ENCODE measurements around the gene ZCRB1. TPM values are rescaled to one million over a fixed set of nuclear protein-coding genes. Genes with fewer than 3 reads are reported as not detected.
"Not testable (repeated sequence)": the region's sequence is repeated elsewhere in the genome, so short reads cannot be mapped to it uniquely, and the experiment has no call there.

The ZCRB1 gene, protein sequence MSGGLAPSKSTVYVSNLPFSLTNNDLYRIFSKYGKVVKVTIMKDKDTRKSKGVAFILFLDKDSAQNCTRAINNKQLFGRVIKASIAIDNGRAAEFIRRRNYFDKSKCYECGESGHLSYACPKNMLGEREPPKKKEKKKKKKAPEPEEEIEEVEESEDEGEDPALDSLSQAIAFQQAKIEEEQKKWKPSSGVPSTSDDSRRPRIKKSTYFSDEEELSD
- total RNA-seq = 10 to 100 TPM; 60.6 to 69.4 TPM

DNA sequence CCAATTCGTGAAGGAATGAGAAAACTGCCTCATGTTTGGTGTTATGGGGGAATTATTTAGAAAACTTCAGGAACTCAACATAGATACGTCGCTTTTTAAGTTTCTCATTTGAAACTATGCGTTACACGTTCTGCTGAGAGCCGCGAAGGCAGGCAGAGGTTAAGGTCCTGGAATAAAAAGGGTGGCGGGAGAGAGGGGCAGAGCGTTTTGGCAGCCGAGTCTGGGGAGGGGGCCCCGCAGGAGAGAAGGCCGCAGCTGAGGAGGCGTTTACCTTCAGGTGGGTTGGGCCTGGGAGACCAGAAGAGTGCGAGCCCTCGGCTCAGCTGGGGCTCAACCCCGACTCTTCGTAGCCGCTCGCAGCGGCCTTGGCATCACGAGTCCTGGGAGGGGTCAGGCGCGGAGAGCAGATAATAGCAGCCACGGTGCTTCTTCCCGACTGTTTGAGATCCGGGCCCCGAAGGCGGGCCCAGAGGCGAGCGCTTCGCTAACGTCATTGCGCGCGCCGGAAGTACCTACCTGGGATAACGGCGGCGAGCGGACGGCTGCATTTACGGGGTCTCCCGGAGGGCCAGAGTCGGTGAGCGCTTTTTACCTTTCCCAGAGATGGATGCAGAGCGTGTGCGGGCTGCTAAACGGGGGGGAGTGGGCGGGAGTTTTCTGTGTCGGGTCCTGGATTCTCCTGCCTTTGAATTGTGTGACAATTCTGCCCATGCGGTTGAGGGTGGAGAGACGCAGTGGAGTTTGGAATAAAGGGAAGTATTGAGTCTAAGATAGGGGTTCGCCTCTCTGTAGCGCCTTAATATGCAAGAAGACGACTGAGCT lies at the start of gene ZCRB1, which contains the start of gene PPHLN1:
TSS of gene ZCRB1 (minus strand) at position 442 of the 822 bp plus-strand sequence. CDS start 1,992 bp downstream, outside the sequence.
TSS of gene PPHLN1 (plus strand) at position 515 of the 822 bp plus-strand sequence. CDS start 9,736 bp downstream, outside the sequence.
- H3K27ac Mint-ChIP-seq = peak within 1 kb of the TSS; percentile 97
- H3K36me3 Mint-ChIP-seq (ENCODE audit: low read depth) = peaks cover 78% of the 10 kb centered on the region
- no peaks in the 10 kb centered on the region for H3K27me3 Mint-ChIP-seq
- peaks cover 26% of the 10 kb centered on the region for H3K4me1 Mint-ChIP-seq
- ATAC-seq (replicated peaks) = peak; percentile 98
- H3K4me3 Mint-ChIP-seq = peak within 1 kb of the TSS; percentile 96
- H3K9me3 Mint-ChIP-seq = no peaks in the 10 kb centered on the region

GRCh38 chr12:42373669-42374068 lies 47.8 kb upstream of the ZCRB1 start:
- no peak overlapping the region for H3K27ac Mint-ChIP-seq
- no peaks in the 10 kb centered on the region for H3K27me3 Mint-ChIP-seq
- H3K9me3 Mint-ChIP-seq = no peaks in the 10 kb centered on the region
- H3K36me3 Mint-ChIP-seq (ENCODE audit: low read depth) = peaks cover 69% of the 10 kb centered on the region
- H3K4me3 Mint-ChIP-seq = no peak overlapping the region
- peaks cover 4% of the 10 kb centered on the region for H3K4me1 Mint-ChIP-seq
- no peak for ATAC-seq (replicated peaks)

GRCh38 chr12:42372154-42372791 lies 46.4 kb upstream of the ZCRB1 start:
- H3K36me3 Mint-ChIP-seq (ENCODE audit: low read depth) = peaks cover 55% of the 10 kb centered on the region
- peaks cover 4% of the 10 kb centered on the region for H3K4me1 Mint-ChIP-seq
- H3K27ac Mint-ChIP-seq = no peak overlapping the region
- ATAC-seq (replicated peaks) = peak; percentile 62
- H3K4me3 Mint-ChIP-seq = no peak overlapping the region
- H3K27me3 Mint-ChIP-seq = no peaks in the 10 kb centered on the region
- H3K9me3 Mint-ChIP-seq = no peaks in the 10 kb centered on the region

GRCh38 chr12:42370013-42370412 lies 44.1 kb upstream of the ZCRB1 start:
- Mint-ChIP-seq H3K36me3 (ENCODE audit: low read depth) (peaks cover 33% of the 10 kb centered on the region), H3K27ac (peak overlapping the region; percentile 13), H3K4me1 (peaks cover 4% of the 10 kb centered on the region), H3K4me3 (no peak overlapping the region), H3K9me3 (no peaks in the 10 kb centered on the region), H3K27me3 (no peaks in the 10 kb centered on the region)
- ATAC-seq (replicated peaks) = no peak

DNA sequence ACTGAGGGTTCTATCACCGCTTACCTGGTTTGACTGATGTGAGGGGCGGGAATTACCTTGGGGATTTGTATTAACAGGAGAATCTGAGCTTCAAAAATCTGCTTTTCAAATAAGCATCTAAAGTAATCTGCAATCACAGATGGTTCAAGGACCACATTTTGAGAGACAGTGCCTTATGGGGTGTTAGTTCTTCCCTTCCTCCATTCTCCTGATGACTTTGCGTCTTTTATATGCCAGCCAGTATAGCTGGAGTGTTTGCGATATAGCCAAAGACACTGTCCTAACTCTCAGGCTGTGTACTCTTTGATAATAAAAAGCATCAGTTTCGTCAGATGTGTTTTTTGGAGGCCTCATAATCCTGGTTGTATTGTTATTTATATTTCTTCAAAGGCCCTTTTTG lies 39.6 kb upstream of the ZCRB1 start:
- Mint-ChIP-seq H3K4me3 (no peak overlapping the region), H3K27me3 (no peaks in the 10 kb centered on the region), H3K4me1 (peaks cover 29% of the 10 kb centered on the region), H3K27ac (no peak overlapping the region), H3K36me3 (ENCODE audit: low read depth) (peaks cover 38% of the 10 kb centered on the region), H3K9me3 (no peaks in the 10 kb centered on the region)
- no peak for ATAC-seq (replicated peaks)

- Mint-ChIP-seq H3K27ac (no peak overlapping the region), H3K36me3 (ENCODE audit: low read depth) (peaks cover 38% of the 10 kb centered on the region), H3K27me3 (no peaks in the 10 kb centered on the region), H3K9me3 (no peaks in the 10 kb centered on the region), H3K4me3 (no peak overlapping the region), H3K4me1 (peaks cover 30% of the 10 kb centered on the region)
- no peak for ATAC-seq (replicated peaks)
Observed at GRCh38 chr12:42364692-42365091, 38.8 kb upstream of the ZCRB1 start.

GRCh38 chr12:42362647-42363260 lies 36.9 kb upstream of the ZCRB1 start:
- Mint-ChIP-seq H3K4me1 (peaks cover 34% of the 10 kb centered on the region), H3K4me3 (peak overlapping the region; percentile 59), H3K27ac (peak overlapping the region; percentile 71), H3K9me3 (no peaks in the 10 kb centered on the region), H3K27me3 (no peaks in the 10 kb centered on the region), H3K36me3 (ENCODE audit: low read depth) (peaks cover 42% of the 10 kb centered on the region)
- no peak for ATAC-seq (replicated peaks)

- Mint-ChIP-seq H3K27ac (peak overlapping the region; percentile 71), H3K9me3 (no peaks in the 10 kb centered on the region), H3K36me3 (ENCODE audit: low read depth) (peaks cover 49% of the 10 kb centered on the region), H3K4me1 (peaks cover 34% of the 10 kb centered on the region), H3K4me3 (peak overlapping the region; percentile 59), H3K27me3 (no peaks in the 10 kb centered on the region)
- ATAC-seq (replicated peaks) = peak; percentile 80
Observed at GRCh38 chr12:42361909-42362646, 36.2 kb upstream of the ZCRB1 start.

- no peaks in the 10 kb centered on the region for H3K27me3 Mint-ChIP-seq
- H3K36me3 Mint-ChIP-seq (ENCODE audit: low read depth) = peaks cover 61% of the 10 kb centered on the region
- H3K4me1 Mint-ChIP-seq = peaks cover 34% of the 10 kb centered on the region
- peak overlapping the region; percentile 71 for H3K27ac Mint-ChIP-seq
- peak overlapping the region; percentile 59 for H3K4me3 Mint-ChIP-seq
- peak; percentile 75 for ATAC-seq (replicated peaks)
- H3K9me3 Mint-ChIP-seq = no peaks in the 10 kb centered on the region
Observed at GRCh38 chr12:42360747-42361403, 35.0 kb upstream of the ZCRB1 start.

DNA sequence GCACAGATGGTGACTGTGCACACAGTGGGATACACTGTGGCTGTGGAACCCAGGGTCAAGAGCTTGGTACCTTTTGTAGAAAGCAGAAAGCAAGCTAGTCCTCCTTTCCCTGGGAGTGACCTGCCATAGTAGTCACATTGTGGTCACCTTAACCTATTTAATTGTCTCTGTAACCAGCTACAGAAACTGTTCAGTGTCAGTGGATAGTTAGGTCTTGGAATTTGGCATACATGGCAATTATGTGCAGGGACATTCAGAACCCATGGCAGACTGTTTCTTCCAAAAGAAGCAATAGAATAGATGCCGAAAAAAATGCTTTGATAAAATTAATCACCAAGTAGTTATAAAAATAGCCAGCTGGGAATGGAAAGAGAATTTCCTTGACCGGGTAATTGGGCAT lies 30.4 kb upstream of the ZCRB1 start:
- Mint-ChIP-seq H3K4me3 (no peak overlapping the region), H3K27ac (no peak overlapping the region), H3K9me3 (no peaks in the 10 kb centered on the region), H3K36me3 (ENCODE audit: low read depth) (peaks cover 83% of the 10 kb centered on the region), H3K4me1 (peaks cover 18% of the 10 kb centered on the region), H3K27me3 (no peaks in the 10 kb centered on the region)
- ATAC-seq (replicated peaks) = no peak

DNA sequence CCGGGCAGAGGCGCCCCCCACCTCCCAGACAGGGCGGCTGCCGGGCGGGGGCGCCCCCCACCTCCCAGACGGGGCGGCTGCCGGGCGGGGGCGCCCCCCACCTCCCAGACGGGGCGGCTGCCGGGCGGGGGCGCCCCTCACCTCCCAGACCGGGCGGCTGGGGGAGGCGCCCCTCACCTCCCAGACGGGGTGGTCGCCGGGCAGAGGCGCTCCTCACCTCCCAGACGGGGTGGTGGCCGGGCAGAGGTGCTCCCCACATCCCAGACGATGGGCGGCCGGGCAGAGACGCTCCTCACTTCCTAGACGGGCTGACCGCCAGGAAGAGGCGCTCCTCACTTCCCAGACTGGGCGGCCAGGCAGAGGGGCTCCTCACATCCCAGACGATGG lies 24.1 kb upstream of the ZCRB1 start:
- not testable (repeated sequence) for H3K9me3 Mint-ChIP-seq; H3K4me1 Mint-ChIP-seq; ATAC-seq (replicated peaks); H3K27ac Mint-ChIP-seq; H3K27me3 Mint-ChIP-seq; H3K4me3 Mint-ChIP-seq
- H3K36me3 Mint-ChIP-seq (ENCODE audit: low read depth) = peaks cover 64% of the 10 kb centered on the region

- H3K4me1 Mint-ChIP-seq; H3K4me3 Mint-ChIP-seq; H3K27ac Mint-ChIP-seq; H3K27me3 Mint-ChIP-seq; H3K9me3 Mint-ChIP-seq; ATAC-seq (replicated peaks): not testable (repeated sequence)
- peaks cover 57% of the 10 kb centered on the region for H3K36me3 Mint-ChIP-seq (ENCODE audit: low read depth)
Observed at GRCh38 chr12:42349119-42350020, 23.5 kb upstream of the ZCRB1 start.
